Panc1 (cell line): ENCODE data around the gene PTGR1. TPM values are rescaled to one million over a fixed set of nuclear protein-coding genes. Genes with fewer than 3 reads are reported as not detected.

Experiments used
- ATAC-seq: fragments of 200-7000 bp; cut with Tn5 transposase; 2 replicates; pipeline ENCODE4 v1.9.1; 2020; ENCODE audit warnings: mild to moderate bottlenecking, moderate library complexity
- BruUV-seq: library from RNA; stranded (reverse); fragments of 400-500 nt; replicated peaks from 2 replicates; lab custom pipeline; 2021; lab: Mats Ljungman, UMichigan
- CTCF ChIA-PET: fragments of 300-600 bp; sonication (Branson Sonifier 250); formaldehyde crosslinking; loops from one replicate; lab custom pipeline; 2022; ENCODE audit warnings: antibody characterized with exemption; lab: Charles Lee
- POLR2A ChIA-PET: fragments of 300-600 bp; sonication (Branson Sonifier 250); formaldehyde crosslinking; loops from one replicate; lab custom pipeline; 2022; ENCODE audit warnings: antibody characterized with exemption; lab: Charles Lee
- DNase-seq: peaks from one replicate; pipeline ENCODE4 v3.0.0-alpha.2; 2010; ENCODE audit warnings: low read depth, low spot score
- H3K27ac ChIP-seq: 2 replicates; pipeline ENCODE4 v1.5.1; 2011; ENCODE audit warnings: mild to moderate bottlenecking, low read length, inconsistent platforms
- H3K27me3 ChIP-seq: fragments of 200-500 bp; sonication (Bioruptor generic); 2 replicates; pipeline ENCODE4 v1.6.0; 2014; ENCODE audit warnings: low read length, inconsistent platforms; ENCODE audit not compliant: control insufficient read depth, insufficient read depth
- H3K36me3 ChIP-seq: fragments of 200-500 bp; sonication (Bioruptor generic); 2 replicates; pipeline ENCODE4 v1.5.1; 2014; ENCODE audit warnings: inconsistent platforms, mild to moderate bottlenecking, low read length, moderate library complexity; ENCODE audit not compliant: control insufficient read depth, insufficient read depth
- H3K4me1 ChIP-seq: 2 replicates; pipeline ENCODE4 v1.5.1; 2011; ENCODE audit warnings: inconsistent platforms, mild to moderate bottlenecking, low read length, moderate library complexity; ENCODE audit not compliant: control insufficient read depth, insufficient read depth
- H3K4me3 ChIP-seq, 2 experiments: 2 replicates each; pipeline ENCODE4 v1.5.1; 2011 to 2012; ENCODE audit warnings: low read depth in 2 of 2, low read length in 2 of 2, mild to moderate bottlenecking in 2 of 2, inconsistent platforms in 1 of 2, moderate library complexity in 1 of 2
- H3K9me3 ChIP-seq: fragments of 200-500 bp; sonication (Bioruptor generic); 2 replicates; pipeline ENCODE4 v1.5.1; 2014; ENCODE audit warnings: low read depth, mild to moderate bottlenecking, inconsistent platforms, low read length, moderate library complexity; ENCODE audit not compliant: control insufficient read depth, insufficient read depth
- POLR2AphosphoS5 ChIP-seq: IDR thresholded peaks from 2 replicates; pipeline ENCODE4 v1.6.1; 2012; ENCODE audit warnings: mild to moderate bottlenecking, low read depth, low read length, moderate library complexity
- REST ChIP-seq, 2 experiments: IDR thresholded peaks; 2 replicates each; pipeline ENCODE4 v1.6.1; 2011 to 2012; ENCODE audit warnings: low read depth in 2 of 2, control low read depth in 1 of 2, low read length in 1 of 2, mild to moderate bottlenecking in 1 of 2, moderate library complexity in 1 of 2; ENCODE audit not compliant: insufficient read depth in 1 of 2
- SIN3A ChIP-seq: IDR thresholded peaks from 2 replicates; pipeline ENCODE4 v1.6.1; 2012; ENCODE audit warnings: low read depth, mild to moderate bottlenecking, low read length, moderate library complexity, borderline replicate concordance; ENCODE audit not compliant: insufficient read depth
- TCF7L2 ChIP-seq: IDR thresholded peaks from 2 replicates; pipeline ENCODE4 v1.6.1; 2011; ENCODE audit warnings: mild to moderate bottlenecking, low read depth, low read length, inconsistent platforms
- in situ Hi-C: cut with HindIII; loops from 2 replicates; pipeline ENCODE4 v1.10.0; 2016; ENCODE audit warnings: low sequenced_read_pairs, low pct_unique_long_range_greater_than_20kb
- intact Hi-C: fragments of 100-400 bp; cut with micrococcal nuclease; formaldehyde crosslinking; loops from one replicate; pipeline ENCODE4 v1.10.0; 2022; ENCODE audit not compliant: unreplicated experiment
- total RNA-seq: library from RNA; stranded (reverse); gene quantifications from one replicate; pipeline ENCODE4 v1.2.1, GENCODE V29; 2021; ENCODE audit not compliant: unreplicated experiment
- TF ChIP-seq, protein P1 (sequence below): fragments of 450-650 bp; IDR thresholded peaks from 2 replicates; pipeline ENCODE4 v1.5.1; 2017; ENCODE audit warnings: mild to moderate bottlenecking

PTGR1 gene
- total RNA-seq, 1 experiment from 2014 or later: 46.0 TPM

DNA sequence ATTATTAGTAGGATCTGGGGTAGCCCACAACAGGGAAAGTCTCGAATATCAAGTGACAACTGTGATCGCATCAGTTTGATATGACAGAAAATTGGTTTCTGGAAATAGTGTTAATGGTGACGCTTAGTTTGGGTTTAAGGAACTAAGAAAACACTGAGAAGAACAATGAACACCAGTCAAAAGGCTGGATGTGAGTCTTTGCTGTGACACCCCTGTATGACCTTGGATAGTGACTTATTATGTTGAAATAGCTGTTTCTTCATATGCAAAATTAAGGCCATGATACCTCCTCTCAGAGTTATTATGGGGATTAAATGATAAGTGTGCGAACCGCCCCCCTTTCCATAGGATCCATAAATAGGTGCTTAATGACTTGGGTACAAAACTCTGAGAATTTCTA lies 32.6 kb upstream of the PTGR1 start:
- ChIA-PET CTCF (interaction anchor here (1.1 kb wide), 1 partner anchor 33 kb away, joined by 3 read pairs; the partner anchor contains the start of gene PTGR1), POLR2A (no interaction called here)
- BruUV-seq: no TSS peak
- ATAC-seq (no peak), DNase-seq (no peak)
- Histone ChIP-seq H3K4me1 (peaks cover 12% of the 10 kb centered on the region), H3K9me3 (no peaks in the 10 kb centered on the region), H3K4me3 (peak overlapping the region; percentile 77 to 86), H3K27ac (peak overlapping the region; percentile 85), H3K27me3 (no peaks in the 10 kb centered on the region), H3K36me3 (peaks cover 4% of the 10 kb centered on the region; the same call in 1 of the 2 replicates)
- intact Hi-C loops (no loop called here), in situ Hi-C loops (no loop called here)
- TF ChIP-seq, protein P1, sequence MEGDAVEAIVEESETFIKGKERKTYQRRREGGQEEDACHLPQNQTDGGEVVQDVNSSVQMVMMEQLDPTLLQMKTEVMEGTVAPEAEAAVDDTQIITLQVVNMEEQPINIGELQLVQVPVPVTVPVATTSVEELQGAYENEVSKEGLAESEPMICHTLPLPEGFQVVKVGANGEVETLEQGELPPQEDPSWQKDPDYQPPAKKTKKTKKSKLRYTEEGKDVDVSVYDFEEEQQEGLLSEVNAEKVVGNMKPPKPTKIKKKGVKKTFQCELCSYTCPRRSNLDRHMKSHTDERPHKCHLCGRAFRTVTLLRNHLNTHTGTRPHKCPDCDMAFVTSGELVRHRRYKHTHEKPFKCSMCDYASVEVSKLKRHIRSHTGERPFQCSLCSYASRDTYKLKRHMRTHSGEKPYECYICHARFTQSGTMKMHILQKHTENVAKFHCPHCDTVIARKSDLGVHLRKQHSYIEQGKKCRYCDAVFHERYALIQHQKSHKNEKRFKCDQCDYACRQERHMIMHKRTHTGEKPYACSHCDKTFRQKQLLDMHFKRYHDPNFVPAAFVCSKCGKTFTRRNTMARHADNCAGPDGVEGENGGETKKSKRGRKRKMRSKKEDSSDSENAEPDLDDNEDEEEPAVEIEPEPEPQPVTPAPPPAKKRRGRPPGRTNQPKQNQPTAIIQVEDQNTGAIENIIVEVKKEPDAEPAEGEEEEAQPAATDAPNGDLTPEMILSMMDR: no peak
- TF ChIP-seq POLR2AphosphoS5 (no peak), TCF7L2 (no peak), SIN3A (no peak), REST (IDR thresholded peaks at IDR 0.05; ENCODE audit: insufficient read depth in 1 of 2, low read depth in 2 of 2, low read length in 1 of 2) (no peak)

DNA sequence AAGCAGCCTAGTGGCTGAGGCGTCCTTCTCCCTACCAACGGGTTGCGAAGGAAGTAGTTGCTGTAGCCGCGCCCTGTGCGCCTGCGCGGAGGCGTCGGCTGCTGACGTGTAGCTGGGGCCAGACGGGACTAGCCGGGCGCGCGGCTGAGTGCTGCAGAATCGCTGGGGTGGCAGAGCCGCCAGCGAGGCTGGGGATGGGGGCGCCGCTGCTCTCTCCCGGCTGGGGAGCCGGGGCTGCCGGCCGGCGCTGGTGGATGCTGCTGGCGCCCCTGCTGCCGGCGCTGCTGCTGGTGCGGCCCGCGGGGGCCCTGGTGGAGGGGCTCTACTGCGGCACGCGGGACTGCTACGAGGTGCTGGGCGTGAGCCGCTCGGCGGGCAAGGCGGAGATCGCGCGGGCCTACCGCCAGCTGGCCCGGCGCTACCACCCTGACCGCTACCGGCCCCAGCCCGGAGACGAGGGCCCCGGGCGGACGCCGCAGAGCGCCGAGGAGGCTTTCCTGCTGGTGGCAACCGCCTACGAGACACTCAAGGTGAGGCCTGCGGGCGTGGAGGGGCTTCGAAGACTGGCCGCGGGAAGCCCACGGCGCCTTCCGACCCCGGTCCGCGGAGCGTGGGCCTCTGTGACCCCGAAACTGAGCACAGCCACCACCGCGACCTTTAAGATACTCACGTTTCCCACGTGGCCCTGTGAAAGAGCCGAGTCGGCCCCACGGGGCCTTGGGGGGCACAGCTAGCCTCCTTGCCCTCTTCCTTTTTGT lies 31.9 kb upstream of the PTGR1 start, which contains the start of gene DNAJC25:
Gene DNAJC25, plus strand, starts transcription at position 121 of the 758 bp plus-strand sequence. Its CDS starts 74 bp downstream, at position 195.
- intact Hi-C loops: no loop called here
- Histone ChIP-seq H3K9me3 (no peaks in the 10 kb centered on the region), H3K4me3 (peak within 1 kb of the TSS; percentile 77 to 86), H3K27me3 (no peaks in the 10 kb centered on the region), H3K4me1 (peaks cover 9% of the 10 kb centered on the region), H3K27ac (peak within 1 kb of the TSS; percentile 85), H3K36me3 (peaks cover 4% of the 10 kb centered on the region; the same call in 1 of the 2 replicates)
- ChIA-PET POLR2A (no interaction called here), CTCF (interaction anchor here (0.6 to 1.1 kb wide), 2 partner anchors 10 to 32 kb away, joined by 3 to 5 read pairs; partner anchors contain the start of gene PTGR1)
- in situ Hi-C loops: no loop called here
- ATAC-seq (peak; percentile 100), DNase-seq (no peak)
- BruUV-seq: no TSS peak
- TF ChIP-seq REST (IDR thresholded peaks at IDR 0.05; ENCODE audit: insufficient read depth in 1 of 2, low read depth in 2 of 2, low read length in 1 of 2) (peak in 1 of 2 experiments; percentile 65; a peak in 1 of 4 replicates), SIN3A (peak; percentile 67; the same call in 1 of the 2 replicates), POLR2AphosphoS5 (peak; percentile 89), TCF7L2 (no peak; the same call in 1 of the 2 replicates)
- TF ChIP-seq, protein P1: no peak
